GM12874 (cell line): Measurements from ENCODE around the gene DNAJC13.

Experiments
- TF ChIP-seq, protein P1 (sequence below): IDR thresholded peaks from 2 replicates; pipeline ENCODE4 v1.5.1; 2011; ENCODE audit warnings: low read depth, mild to moderate bottlenecking, control low read depth, low read length, moderate library complexity; ENCODE audit not compliant: insufficient read depth

Gene DNAJC13

DNA sequence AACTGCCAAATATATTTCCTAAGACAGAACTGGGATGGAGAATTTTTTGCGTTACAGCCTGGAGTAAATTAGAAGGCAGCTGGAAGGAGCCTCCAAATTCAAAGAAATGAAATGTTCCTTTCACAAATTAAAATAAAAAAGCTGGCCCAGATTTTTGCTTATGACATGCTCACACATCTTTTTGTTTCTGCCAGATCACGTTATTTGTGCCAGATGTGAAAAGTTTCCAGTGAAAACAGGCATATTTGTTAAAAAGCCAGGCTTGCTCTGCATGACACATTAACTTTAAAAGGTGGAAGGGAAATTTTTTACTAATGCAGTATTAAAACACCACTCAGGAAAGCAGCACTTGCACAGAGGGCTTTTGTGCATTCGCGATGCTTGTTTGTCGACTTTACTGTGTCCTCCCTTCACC, 156.5 kb downstream of the DNAJC13 start:
- TF ChIP-seq, protein P1, sequence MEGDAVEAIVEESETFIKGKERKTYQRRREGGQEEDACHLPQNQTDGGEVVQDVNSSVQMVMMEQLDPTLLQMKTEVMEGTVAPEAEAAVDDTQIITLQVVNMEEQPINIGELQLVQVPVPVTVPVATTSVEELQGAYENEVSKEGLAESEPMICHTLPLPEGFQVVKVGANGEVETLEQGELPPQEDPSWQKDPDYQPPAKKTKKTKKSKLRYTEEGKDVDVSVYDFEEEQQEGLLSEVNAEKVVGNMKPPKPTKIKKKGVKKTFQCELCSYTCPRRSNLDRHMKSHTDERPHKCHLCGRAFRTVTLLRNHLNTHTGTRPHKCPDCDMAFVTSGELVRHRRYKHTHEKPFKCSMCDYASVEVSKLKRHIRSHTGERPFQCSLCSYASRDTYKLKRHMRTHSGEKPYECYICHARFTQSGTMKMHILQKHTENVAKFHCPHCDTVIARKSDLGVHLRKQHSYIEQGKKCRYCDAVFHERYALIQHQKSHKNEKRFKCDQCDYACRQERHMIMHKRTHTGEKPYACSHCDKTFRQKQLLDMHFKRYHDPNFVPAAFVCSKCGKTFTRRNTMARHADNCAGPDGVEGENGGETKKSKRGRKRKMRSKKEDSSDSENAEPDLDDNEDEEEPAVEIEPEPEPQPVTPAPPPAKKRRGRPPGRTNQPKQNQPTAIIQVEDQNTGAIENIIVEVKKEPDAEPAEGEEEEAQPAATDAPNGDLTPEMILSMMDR, result no peak

DNA sequence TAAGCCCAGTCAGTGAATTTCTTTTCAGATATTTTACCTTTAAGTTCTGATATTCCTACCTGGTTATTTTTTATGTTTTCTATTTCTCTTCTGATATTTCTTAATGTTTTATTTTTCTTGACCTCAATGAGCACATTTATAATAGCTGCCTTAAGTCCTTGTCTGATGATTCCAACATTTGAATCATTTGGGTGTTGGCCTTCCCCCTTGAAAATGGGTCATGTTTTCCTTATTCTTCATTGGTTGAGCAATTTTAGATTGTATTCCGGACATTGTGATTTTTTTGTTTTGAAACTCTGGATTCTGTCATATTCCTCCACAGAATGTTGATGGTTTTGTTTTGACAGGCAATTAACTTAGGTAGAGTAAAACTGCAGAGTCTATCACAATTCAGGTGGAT, 170.1 kb downstream of the DNAJC13 start:
- TF ChIP-seq, protein P1, result no peak
